ENCODE results near the gene STIM2. TPM values are rescaled to one million over a fixed set of nuclear protein-coding genes. Genes with fewer than 3 reads are reported as not detected.
A peak's percentile ranks its signal among the peaks of the same experiment; 100 is the strongest.

Gene STIM2
- total and polyA plus RNA-seq, 9 of the 15 experiments (the other 6 are each of a cell fraction or from before 2014, with no cell fraction given): 7.2 to 26.8 (median 15.4) TPM

GRCh38 chr4:26842911-26843310, 17.7 kb upstream of the STIM2 start (continued):
- TF ChIP-seq, protein P1, sequence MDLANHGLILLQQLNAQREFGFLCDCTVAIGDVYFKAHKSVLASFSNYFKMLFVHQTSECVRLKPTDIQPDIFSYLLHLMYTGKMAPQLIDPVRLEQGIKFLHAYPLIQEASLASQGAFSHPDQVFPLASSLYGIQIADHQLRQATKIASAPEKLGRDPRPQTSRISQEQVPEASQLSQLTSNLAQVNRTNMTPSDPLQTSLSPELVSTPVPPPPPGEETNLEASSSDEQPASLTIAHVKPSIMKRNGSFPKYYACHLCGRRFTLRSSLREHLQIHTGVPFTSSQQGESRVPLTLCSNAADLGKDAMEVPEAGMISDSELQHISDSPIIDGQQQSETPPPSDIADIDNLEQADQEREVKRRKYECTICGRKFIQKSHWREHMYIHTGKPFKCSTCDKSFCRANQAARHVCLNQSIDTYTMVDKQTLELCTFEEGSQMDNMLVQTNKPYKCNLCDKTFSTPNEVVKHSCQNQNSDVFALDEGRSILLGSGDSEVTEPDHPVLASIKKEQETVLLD (IDR thresholded peaks at IDR 0.05): no peak

DNA sequence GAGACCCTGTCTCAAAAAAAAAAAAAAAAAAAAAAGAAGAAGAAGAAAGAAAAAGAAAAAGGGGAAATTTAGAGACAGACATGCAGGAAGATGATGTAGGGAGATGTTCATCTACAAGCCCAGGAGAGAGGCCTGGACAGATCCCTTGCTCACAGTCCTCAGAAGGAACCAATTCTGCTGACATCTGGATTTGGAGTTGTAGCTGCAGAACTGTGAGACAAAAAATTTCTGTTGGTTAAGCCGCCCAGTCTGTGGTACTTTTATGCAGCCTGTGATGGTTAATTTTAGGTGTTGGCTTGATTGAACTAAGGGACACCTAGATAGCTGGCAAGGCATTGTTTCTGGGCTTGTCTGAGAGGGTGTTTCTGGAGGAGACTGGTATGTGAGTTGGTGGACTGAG, 10.1 kb upstream of the STIM2 start:
- 0% methylated on average over 1 of the region's 1 CpG for WGBS (ENCODE audit: insufficient coverage, low coverage, missing lambda C conversion rate)
- ChIA-PET CTCF (ENCODE audit: low intra/inter-chr PET ratio) (no interaction called here), POLR2A (no interaction called here)
- H3K4me2 ChIP-seq (ENCODE audit: insufficient read depth, low read length): no peak overlapping the region
- H3K79me2 ChIP-seq (ENCODE audit: control insufficient read depth, insufficient read depth, low read length): no peaks in the 10 kb centered on the region
- H3K4me1 ChIP-seq (replicated peaks in 1 of 2; ENCODE audit: control insufficient read depth in 2 of 2, insufficient read depth in 2 of 2, low read length in 2 of 2): no peaks in the 10 kb centered on the region; a peak in 1 of 5 replicates
- no peak overlapping the region for H3K9ac ChIP-seq (ENCODE audit: insufficient read depth in 1 of 2, low read depth in 2 of 2, low read length in 2 of 2)
- BruUV-seq (replicated peaks): no TSS peak
- H4K20me1 ChIP-seq (replicated peaks; ENCODE audit: control insufficient read depth, insufficient read depth, low read length): no peaks in the 10 kb centered on the region
- TF ChIP-seq RUNX1 (IDR thresholded peaks at IDR 0.05; ENCODE audit: low read depth): no peak
- no peak for TF ChIP-seq HNRNPH1 (optimal IDR thresholded peaks at IDR 0.05; ENCODE audit: low read depth, low read length)
- TF ChIP-seq ZNF316 (IDR thresholded peaks at IDR 0.05): 0 out of 2 replicates have a peak, but pooled peaks have one; percentile 5
- no peak for TF ChIP-seq RB1 (IDR thresholded peaks at IDR 0.05; ENCODE audit: low read depth)
- no peak for TF ChIP-seq SREBF2 (CRISPR knock-in tag; IDR thresholded peaks at IDR 0.05)
- TF ChIP-seq SRSF3 (IDR thresholded peaks at IDR 0.05; ENCODE audit: insufficient read depth, low read length): no peak
- H3K27ac ChIP-seq (ENCODE audit: extremely low read depth, low read depth, low read length): no peak overlapping the region
- no peak for ATAC-seq
- H3K4me3 ChIP-seq: no peak overlapping the region
- in situ Hi-C loops (cut with MboI): no loop called here
- H3K27me3 ChIP-seq (ENCODE audit: control insufficient read depth in 2 of 2, insufficient read depth in 2 of 2, low read length in 2 of 2): no peaks in the 10 kb centered on the region
- no peak for FAIRE-seq
- no peaks in the 10 kb centered on the region for H3K9me1 ChIP-seq (ENCODE audit: control insufficient read depth, insufficient read depth, low read length)
- no peaks in the 10 kb centered on the region for H3K36me3 ChIP-seq (ENCODE audit: control insufficient read depth, insufficient read depth, low read length)
- no peak overlapping the region for H2AFZ ChIP-seq (ENCODE audit: low read depth, low read length)
- H3K9me3 ChIP-seq (replicated peaks; ENCODE audit: control insufficient read depth, insufficient read depth, low read depth, low read length): no peaks in the 10 kb centered on the region
- intact Hi-C loops (cut with micrococcal nuclease): loop anchor here (10.0 kb wide), 1 partner anchor 116 kb away; no protein-coding TSS in a partner anchor
- DNase-seq (ENCODE audit: extremely low read depth in 1 of 4, low spot score in 3 of 4): no peak

Measured in K562 (cell line).